HG02852 (cell line): Measurements from ENCODE around the gene FRMD1.

ENCODE experiments used
- ATAC-seq: cut with Tn5 transposase; IDR thresholded peaks from one replicate; pipeline ENCODE4 v1.9.1; 2021; ENCODE audit warnings: mild to moderate bottlenecking, moderate library complexity; ENCODE audit not compliant: unreplicated experiment

Gene FRMD1

DNA sequence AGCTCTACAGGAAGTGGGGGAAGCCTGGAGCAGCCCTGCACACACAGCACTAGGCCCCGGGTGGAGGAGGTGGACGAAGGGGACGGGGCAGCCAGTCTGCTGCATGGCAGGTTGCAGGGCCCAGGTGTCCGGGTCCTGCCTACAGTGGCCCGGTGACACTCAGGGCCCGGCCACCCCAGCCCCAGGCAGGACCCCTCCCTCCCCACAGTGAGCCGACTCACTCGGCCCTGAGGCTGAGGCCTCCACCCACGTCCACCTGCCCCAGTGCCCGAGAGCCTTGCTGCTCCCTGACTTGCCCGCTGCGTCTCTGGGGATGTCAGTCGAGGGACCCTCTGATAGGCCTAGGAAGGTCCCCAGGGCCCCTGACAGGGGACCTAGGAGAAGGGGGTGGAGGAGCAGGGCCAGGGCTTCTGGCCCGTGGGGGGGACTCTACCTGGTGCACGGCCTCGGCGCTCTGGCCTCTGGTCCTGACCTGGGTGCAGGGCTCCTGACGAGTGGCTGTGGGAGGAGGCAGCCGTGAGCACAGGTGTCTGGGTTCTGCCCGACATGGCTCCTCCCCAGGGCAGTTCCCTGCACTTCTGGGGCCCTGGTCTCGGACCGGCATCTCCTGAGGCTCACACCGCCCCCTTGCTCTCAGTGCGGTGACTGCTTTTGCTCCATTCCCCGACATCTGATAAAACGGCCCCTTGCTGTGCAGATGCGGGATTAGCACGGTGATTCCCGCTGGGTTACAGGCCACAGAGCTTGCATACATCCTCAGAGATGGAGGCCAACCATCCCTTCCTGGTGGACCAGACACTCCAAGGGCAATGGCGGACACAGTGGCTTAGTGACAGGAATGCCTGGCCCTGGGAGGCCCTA, 20.1 kb downstream of the FRMD1 start:
- no peak for ATAC-seq

DNA sequence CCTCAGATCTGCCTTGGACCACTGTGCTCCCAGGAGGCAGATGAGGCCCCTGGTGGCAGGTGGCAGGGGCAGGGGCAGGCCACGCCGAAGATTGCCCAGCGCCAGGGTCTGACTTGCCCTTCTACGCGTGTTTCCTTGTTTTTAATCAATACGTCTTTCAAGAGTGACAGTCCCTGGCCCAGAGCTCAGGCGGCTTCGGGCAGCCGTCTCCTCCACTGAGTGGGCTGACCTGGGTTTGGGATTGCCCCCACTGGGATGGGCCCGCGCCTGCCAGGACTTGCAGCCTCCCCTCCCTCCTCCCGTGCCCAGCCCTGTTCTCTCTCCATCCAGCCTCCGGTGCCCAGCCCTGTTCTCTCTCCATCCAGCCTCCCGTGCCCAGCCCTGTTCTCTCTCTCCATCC, 21.2 kb downstream of the FRMD1 start:
- ATAC-seq: no peak

DNA sequence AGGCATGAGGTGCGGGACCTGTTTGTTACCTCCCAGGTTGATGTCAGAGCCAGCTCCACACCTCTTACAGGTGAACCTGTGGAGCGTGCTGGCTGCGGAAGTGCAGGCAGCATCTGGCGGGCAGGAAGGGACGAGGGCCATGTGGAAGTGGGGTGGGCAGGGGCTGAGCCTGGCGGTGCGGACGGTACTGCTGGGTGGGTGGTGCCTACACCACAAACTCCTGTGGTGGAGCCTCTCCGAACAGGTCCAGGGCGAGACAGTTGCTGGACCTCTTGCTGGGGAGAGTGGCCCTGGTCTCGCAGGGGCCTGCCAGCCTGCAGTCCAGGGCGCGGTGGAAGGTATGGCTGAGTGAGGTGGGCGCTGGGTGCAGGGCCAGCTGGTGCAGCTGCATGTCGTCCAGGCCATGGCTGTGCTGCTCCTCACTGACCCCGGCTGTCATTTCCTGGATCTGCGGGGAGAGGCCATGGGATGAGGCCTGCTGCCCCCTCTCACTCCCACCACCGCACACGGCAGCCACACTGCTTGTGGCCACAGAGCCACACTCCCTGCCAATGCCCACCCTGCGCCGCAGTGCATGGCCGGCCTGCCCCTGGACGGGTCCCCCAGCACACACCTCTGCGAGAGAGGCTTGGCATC, 22.0 kb downstream of the FRMD1 start:
- no peak for ATAC-seq

DNA sequence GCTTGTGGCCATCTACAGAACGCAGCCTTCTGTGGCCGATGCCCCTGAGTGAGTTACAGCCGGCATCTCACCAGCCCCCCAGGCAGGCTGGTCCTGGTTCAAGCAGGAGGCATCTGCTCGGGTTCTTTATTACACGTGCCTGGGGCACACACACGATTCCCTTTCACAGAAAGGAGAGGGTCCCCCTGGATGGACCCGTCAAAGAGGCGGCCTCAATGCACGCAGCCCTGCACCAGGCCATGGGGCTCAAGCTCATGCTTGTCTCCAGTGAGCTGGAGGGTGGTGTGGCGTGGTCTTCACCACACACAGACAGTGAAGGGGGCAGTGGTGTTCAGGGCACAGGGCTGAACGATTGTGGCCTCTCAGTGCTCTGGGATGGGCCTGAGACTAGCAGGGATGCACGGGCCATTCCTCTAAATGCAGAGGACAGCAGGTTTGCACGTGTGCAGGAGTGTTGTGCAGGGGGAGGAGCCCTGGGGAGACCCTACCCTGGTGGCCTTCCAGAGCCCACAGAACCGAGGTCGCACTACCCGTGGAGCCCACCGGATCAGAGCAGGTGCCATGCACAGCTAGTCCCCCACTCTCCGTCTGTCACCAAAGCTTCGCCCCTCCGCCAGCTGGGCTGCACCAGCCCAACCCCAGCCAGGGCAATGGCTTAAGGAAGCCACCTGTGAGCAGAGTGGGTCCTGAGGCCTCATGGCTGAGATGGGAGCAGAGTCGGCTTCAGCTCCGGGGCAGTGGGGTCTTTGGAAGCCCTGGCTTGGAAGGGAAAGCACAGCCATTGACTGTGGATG, 23.1 kb downstream of the FRMD1 start:
- ATAC-seq: no peak

DNA sequence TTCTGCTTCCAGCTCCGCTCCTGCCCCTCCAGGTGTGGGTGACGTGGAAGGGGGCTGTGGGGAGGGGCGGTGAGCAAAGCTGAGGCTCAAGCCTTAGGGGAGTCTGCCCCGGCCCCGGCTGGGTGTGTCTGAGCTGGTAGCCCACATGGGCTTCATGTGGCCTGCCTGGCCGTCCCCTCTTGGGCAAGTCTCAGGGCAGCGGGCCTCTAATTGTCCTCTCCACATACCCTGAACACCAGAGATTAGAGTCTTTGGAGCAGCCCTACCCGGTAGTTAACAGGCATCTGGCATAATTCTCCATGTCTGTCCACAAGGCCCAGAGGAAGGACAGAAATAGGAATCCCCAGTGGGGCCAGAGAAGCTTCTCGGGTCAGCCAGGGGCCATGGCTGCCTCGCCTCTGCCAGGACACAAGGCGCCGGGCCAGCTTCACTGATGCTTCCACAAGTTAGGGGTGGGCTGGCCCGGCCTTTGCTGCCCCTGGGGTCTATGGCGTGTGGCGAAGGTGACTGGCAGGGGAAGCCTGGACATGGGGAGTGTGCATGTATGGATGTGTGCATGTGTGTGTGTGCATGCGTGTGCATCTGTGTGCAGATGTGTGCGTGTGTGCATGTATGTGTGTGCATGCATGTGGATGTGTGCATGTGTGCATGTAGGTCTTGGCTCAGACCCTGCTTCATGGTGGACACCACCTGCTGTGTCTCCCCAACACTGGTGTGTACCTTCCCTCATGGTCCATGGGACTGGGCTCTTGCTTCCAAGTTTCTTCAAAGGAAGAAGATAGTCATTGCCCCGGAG, 24.0 kb downstream of the FRMD1 start:
- ATAC-seq: no peak

DNA sequence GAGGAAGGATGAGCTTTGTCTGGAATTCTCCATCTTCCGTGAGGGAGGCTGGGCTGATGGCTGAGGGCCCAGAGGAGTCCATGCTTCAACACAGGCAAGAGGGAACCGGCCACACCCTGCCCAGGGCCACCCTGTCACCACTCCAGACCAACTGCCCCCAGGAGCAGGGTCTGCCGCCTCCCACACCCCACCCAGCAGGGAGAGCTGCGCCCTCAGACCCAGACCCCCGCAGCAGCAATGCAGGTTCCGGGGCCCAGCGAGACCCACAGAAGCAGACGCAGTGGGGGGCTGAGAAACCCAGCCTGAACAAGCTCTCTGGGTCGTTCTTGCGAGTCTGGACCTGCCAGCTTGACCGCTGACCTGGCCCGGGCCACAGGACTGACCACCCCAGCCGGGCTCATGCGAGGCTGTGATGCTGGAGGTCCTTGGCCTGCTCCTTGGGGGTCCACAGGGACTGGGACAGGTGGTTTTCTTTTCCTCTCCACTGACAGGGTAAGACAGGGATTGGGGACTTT, 25.0 kb downstream of the FRMD1 start:
- no peak for ATAC-seq

DNA sequence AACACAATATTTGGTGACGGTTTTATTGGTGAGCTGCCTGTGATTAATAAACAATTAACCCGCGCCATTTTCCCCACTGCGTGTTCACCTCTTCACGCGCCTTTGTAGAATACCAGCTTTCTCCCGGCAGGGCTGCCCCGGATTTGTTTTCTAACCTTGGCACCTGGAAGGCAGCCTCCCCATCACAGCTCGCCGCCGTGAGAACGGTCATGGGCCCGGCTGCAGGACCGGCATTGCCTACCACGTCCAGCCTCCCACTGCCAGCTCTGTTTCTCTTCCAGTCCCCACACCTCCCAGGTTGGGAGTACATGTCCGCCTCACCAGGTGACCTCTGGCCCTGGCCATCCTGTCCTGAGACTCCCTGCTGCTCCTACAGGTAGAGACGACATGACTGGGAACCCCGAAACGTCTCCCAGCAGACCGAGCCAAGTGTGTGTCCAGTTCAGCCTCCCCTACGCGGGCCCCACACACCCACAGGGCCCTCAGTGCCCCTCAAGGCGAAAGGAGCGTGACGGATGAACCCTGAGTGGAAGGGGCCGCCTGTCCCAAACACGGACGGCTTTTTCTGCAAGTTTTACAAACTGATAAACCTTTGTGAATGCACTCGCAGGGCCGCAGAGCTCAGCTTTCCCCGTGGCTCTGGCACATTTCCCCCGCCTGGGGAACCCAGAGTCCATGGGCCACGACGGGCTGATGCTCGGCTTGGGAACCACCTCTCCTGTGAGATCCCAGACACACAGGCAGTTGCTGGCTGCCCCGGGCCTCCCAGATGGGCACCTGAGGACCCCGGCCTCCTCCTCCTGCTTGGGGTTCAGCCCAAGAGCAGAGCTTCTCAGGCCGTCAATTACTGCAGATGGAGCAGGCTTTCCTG, 25.7 kb downstream of the FRMD1 start:
- ATAC-seq: no peak

DNA sequence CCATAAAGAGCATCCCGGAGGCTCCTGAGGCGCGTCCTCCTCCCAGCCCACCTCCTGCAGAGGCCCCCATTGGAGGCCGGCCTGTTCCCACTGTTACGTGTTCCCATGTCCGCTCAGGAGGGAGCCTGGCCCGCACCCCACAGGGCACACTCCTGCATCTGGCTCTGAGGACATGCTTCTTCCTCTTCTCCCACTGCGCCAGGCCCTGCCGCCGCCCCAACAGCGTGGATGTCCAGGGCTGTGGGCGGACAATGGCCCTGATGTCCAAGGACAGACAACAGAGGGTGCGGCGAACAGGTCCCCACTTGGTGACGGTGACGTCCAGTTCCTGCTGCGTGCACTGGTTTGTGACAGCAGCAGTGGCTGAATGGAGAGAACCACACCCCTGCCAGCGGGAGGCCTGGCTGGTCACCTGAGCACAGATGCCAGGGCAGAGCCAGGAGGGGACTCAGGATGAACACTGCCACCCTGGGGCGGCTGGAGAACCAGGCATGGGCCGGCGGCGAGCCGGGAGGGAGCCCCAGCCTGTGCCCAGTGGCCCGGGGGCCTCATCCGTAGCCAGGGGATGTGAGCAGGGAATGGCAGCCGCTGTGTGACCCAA, 26.6 kb downstream of the FRMD1 start:
- ATAC-seq: no peak

DNA sequence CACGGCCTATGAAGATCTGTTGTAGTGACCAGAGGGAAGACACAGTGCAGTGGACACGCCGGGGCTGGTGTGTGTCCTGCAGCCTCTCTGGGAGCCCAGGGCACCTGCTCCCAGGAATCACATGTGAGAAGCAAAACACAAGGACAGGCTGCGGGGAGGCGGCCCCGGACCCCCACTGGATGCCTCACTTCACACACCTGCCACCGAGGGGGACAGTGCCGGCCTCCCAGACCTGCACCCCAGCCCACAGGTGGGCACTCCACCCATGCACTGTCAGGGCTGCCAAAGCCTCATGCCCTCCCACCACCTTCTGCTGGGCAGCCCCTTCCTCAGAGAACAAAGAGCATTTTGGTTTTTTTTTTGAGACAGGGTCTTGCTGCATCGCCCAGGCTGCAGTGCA, 27.4 kb downstream of the FRMD1 start:
- ATAC-seq: no peak

DNA sequence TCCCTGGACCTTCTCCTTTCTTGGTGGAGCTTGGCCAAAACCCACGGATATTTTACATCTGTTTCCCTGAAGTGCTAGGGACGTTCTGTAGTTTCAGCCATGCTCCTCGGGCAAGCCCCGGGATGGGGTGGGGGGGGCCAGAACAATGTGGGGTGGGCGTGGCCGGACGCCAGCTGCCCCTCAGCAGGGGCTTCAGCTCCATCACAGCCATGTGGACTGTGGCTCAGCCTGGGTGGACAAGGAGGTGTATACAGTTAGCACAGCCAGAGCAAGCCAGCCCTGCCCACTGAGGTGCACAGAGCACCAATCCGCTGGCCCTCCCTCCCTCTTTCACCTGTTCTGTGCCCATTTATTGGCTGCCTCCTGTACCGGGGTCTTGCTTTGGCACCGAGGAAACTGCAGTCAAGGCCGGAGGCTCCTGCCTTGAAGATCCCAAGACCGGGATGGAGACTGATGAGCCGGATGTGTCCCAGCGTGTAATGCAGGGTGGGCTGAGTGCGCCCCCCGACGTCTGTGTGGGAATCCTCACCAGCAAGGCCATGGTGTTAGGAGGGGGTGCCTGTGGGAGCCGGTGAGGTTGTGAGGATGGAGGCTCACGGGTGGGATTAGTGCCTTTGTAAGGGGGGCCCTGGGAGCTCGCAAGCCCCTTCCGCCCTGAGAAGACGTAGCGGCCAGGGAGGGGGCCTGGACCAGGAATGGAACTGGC, 28.0 kb downstream of the FRMD1 start:
- ATAC-seq: no peak

DNA sequence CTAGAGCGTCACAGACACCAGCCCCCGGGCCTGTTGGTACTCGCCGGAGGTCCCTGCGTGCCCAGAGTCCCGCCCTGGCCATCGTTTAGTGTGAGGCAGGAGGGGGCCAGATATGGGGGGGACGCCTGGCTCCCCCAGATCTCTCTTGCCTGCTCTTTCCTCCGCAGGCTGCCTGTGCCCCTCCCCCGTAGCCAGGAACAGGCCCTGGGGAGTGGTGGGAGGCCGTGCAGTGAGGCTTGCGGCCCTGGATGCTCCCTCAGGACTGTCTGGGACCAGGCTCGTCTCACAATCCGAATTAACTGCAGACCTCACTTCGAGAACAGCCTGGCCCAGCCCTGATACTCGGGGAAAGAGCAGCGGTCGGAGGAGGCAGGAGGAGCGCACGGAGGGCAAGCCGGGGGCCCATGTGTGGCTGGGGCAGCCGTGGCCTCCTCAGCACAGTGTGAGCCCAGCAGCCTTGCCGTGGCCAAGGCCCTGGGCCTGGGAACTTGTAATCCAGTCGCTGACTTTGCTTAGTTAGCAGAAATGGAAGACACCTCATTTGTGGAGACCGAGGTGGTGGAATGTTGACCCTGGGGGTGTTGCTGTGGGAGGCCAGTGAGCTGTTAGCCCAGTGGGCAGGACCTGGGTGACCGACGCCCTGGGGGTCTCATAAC, 28.7 kb downstream of the FRMD1 start:
- no peak for ATAC-seq

DNA sequence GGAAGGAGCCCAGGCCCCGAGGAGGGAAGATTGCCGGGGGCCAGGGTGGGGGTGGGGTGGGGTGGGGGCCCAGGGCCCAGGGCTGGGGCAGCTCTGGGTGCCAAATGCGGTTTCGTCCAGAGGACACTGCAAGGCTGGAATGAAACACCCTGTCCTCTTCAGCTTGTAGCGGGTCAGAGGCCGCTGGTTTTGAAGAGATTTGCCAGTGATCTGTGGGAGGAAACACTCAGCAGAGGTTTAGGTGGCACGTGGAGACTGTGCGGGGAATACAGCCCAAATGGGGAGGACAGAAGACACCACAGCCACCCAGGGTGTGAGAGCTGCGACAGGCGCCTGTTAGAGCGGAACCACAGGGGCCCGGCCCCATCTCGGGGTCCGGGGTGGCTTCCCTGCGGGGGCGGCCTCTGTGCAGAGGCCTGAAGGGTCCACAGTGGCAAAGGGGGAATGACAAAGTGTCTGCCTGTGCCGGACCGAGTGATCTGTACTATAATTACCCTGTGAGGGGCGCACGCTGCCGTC, 29.2 kb downstream of the FRMD1 start:
- ATAC-seq: no peak

DNA sequence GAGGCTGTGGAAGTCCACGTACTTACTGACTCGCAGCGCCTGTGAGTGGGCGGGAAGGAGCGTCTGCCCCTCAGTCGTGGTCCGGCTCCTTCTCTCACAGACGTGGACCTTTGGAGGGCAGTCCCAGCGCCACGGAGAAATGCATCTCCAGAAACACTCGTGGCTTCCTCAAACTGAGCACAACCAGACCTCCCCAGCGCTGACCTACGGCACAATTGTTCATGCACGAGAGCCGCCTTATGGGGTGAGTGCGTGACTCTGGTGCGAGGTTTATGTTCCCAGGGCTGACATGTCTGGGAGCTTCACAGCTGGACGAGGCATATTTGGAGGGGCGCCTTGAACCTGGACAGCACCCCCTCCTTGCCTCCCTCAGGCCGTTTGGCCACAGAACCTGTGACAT, 29.7 kb downstream of the FRMD1 start:
- ATAC-seq: no peak

DNA sequence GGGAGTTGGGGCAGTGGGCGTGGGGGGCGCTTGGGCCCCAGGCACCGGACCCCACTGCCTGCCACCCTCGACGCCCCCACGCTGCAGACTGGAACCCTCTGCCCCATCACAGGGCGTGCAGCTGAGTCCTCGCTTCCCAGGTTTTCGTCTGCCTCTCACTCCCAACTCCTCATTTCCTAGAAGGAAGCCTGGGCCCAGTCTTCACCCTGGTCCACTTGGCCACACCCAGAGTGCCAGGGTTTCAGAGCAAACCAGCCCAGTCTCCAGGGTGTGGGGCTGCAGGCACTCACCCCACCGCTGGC, 30.3 kb downstream of the FRMD1 start:
- no peak for ATAC-seq

DNA sequence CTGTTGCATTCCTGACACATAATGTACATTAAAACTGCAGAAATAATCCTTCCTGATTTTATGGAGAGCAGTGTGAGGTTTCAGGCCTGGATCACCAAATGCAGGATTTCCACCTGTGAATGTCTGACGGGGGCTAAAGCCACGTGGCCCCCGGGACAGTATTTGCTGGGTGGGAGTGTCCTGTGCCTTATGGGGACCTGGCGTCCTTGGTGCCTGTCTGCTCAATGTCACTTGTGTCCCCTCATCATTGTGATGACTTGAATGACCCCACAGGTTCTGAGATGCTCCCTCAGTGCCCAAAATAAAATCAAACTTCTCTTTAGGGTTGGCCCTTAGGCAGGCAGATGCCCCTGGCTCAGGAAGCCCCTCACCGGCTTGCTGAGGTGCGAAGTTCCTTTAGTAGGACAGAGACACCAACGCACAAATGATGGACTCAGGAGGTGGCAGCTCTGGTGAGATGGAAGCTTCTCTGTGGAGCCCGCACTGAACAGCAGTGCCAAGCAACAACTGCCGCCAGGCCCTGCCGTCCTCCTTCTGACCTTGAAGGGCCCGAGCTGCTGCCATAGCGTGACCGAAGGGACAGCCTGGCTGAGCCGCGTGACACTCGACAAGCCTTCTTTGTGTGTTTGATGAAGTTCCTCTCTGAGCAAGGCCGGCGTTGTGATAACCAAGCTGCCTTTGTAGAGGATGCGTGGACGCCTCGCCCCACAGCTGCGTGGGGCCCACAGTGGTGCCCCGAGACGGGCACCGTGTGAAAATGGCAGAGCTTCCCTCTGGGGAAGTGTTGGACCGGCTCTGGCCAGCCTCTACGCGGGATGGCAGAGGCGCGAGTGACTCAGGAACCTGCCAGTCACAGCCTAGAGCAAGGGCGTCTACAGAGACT, 30.9 kb downstream of the FRMD1 start:
- ATAC-seq: no peak

DNA sequence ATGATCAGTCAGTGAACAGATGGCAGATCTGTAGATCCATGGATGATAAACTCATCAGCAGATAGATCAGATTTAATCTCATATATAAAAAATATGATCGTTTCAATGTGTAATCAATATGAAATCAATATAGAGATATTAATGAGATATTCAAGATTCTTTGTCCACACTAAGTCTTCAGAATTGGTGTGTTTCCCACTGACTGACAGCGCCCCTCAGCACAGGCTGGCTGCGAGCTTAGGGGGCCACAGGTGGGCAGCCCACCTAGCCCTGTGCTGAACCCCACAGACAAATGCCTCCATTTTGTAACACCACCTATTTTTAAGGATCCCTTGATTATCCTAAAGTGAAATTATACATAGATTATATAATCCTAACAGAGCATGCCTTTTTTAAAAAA, 32.3 kb downstream of the FRMD1 start:
- ATAC-seq: no peak
